ENCODE data around the gene KLHDC9.
A peak's percentile ranks its signal among the peaks of the same experiment; 100 is the strongest.

KLHDC9 gene

GRCh38 chr1:161132410-161133219, 34.5 kb downstream of the KLHDC9 start, which contains the start of gene DEDD:
Gene DEDD (minus strand): TSS chr1:161132667. CDS start chr1:161124462, 8,205 bp downstream.
- peak within 1 kb of the TSS; percentile 91 for H3K4me3 ChIP-seq (ENCODE audit: low read depth, low read length)
- peak; percentile 97 for DNase-seq (ENCODE audit: low read depth)
- no peak for TF ChIP-seq CTCF (conservative IDR thresholded peaks at IDR 0.05; ENCODE audit: low read depth, low read length)

- DNase-seq (ENCODE audit: low read depth), result no peak
- H3K4me3 ChIP-seq (ENCODE audit: low read depth, low read length), result peak overlapping the region; percentile 91
- no peak for TF ChIP-seq CTCF (conservative IDR thresholded peaks at IDR 0.05; ENCODE audit: low read depth, low read length)
Measured at GRCh38 chr1:161133220-161133740, 35.1 kb downstream of the KLHDC9 start.

- DNase-seq (ENCODE audit: low read depth), result no peak
- H3K4me3 ChIP-seq (ENCODE audit: low read depth, low read length), result no peak overlapping the region
- no peak for TF ChIP-seq CTCF (conservative IDR thresholded peaks at IDR 0.05; ENCODE audit: low read depth, low read length)
Measured at GRCh38 chr1:161137881-161138280, 39.7 kb downstream of the KLHDC9 start.

- no peak for TF ChIP-seq CTCF (conservative IDR thresholded peaks at IDR 0.05; ENCODE audit: low read depth, low read length)
- H3K4me3 ChIP-seq (ENCODE audit: low read depth, low read length), result no peak overlapping the region
- no peak for DNase-seq (ENCODE audit: low read depth)
Measured at GRCh38 chr1:161138431-161138830, 40.3 kb downstream of the KLHDC9 start.

GRCh38 chr1:161139766-161140165, 41.6 kb downstream of the KLHDC9 start:
- peak; percentile 79 for DNase-seq (ENCODE audit: low read depth)
- TF ChIP-seq CTCF (conservative IDR thresholded peaks at IDR 0.05; ENCODE audit: low read depth, low read length), result peak; percentile 64
- no peak overlapping the region for H3K4me3 ChIP-seq (ENCODE audit: low read depth, low read length)

GRCh38 chr1:161140755-161141400, 42.7 kb downstream of the KLHDC9 start:
- no peak for TF ChIP-seq CTCF (conservative IDR thresholded peaks at IDR 0.05; ENCODE audit: low read depth, low read length)
- no peak overlapping the region for H3K4me3 ChIP-seq (ENCODE audit: low read depth, low read length)
- no peak for DNase-seq (ENCODE audit: low read depth)

All from choroid plexus epithelial cell (primary cell).